Astrocyte (in vitro differentiated cells and primary cell): ENCODE data around the gene CIAPIN1. TPM values are rescaled to one million over a fixed set of nuclear protein-coding genes. Genes with fewer than 3 reads are reported as not detected.

Experiments
- DNase-seq: peaks from one replicate; pipeline ENCODE4 v3.0.0-alpha.2; 2010; ENCODE audit warnings: low read depth
- FAIRE-seq: peaks from 2 replicates; lab custom pipeline; 2011; peaks lifted over from hg19 to GRCh38; lab: Jason Lieb, UNC
- H2AFZ ChIP-seq: 2 replicates; pipeline ENCODE4 v1.6.0; 2012; ENCODE audit warnings: low read depth, low read length, inconsistent platforms
- H3K27ac ChIP-seq: 2 replicates; pipeline ENCODE4 v1.5.1; 2011; ENCODE audit warnings: low read depth, low read length, inconsistent platforms
- H3K27me3 ChIP-seq: 2 replicates; pipeline ENCODE4 v1.6.0; 2011; ENCODE audit warnings: low read length, inconsistent platforms; ENCODE audit not compliant: insufficient read depth
- H3K36me3 ChIP-seq: 2 replicates; pipeline ENCODE4 v1.5.1; 2011; ENCODE audit warnings: low read length, inconsistent platforms; ENCODE audit not compliant: insufficient read depth
- H3K4me1 ChIP-seq: 2 replicates; pipeline ENCODE4 v1.5.1; 2011; ENCODE audit warnings: low read length, inconsistent platforms; ENCODE audit not compliant: insufficient read depth
- H3K4me2 ChIP-seq: 2 replicates; pipeline ENCODE4 v1.6.0; 2012; ENCODE audit warnings: low read length, inconsistent platforms
- H3K4me3 ChIP-seq: 2 replicates; pipeline ENCODE4 v1.5.1; 2011; ENCODE audit warnings: low read depth, mild to moderate bottlenecking, low read length, inconsistent platforms; ENCODE audit not compliant: insufficient read depth
- H3K79me2 ChIP-seq: 2 replicates; pipeline ENCODE4 v1.6.0; 2012; ENCODE audit warnings: mild to moderate bottlenecking, low read length, inconsistent platforms; ENCODE audit not compliant: insufficient read depth
- H3K9ac ChIP-seq: 2 replicates; pipeline ENCODE4 v1.6.0; 2012; ENCODE audit warnings: mild to moderate bottlenecking, low read length, inconsistent platforms
- H3K9me3 ChIP-seq: 2 replicates; pipeline ENCODE4 v1.5.1; 2012; ENCODE audit warnings: low read depth, mild to moderate bottlenecking, low read length, inconsistent platforms; ENCODE audit not compliant: insufficient read depth
- H4K20me1 ChIP-seq: 2 replicates; pipeline ENCODE4 v1.6.0; 2012; ENCODE audit warnings: low read length, inconsistent platforms; ENCODE audit not compliant: insufficient read depth
- H3K27ac Mint-ChIP-seq: one replicate; pipeline ENCODE4 v1.8.0; 2021; ENCODE audit warnings: mild to moderate bottlenecking, mixed read lengths; ENCODE audit not compliant: unreplicated experiment
- H3K27me3 Mint-ChIP-seq: one replicate; pipeline ENCODE4 v1.8.0; 2021; ENCODE audit warnings: low read depth, mixed read lengths; ENCODE audit not compliant: unreplicated experiment
- H3K36me3 Mint-ChIP-seq: one replicate; pipeline ENCODE4 v1.8.0; 2021; ENCODE audit warnings: low read depth, mixed read lengths; ENCODE audit not compliant: unreplicated experiment
- H3K4me1 Mint-ChIP-seq: one replicate; pipeline ENCODE4 v1.8.0; 2021; ENCODE audit warnings: low read depth, mixed read lengths; ENCODE audit not compliant: unreplicated experiment
- H3K4me3 Mint-ChIP-seq: one replicate; pipeline ENCODE4 v1.8.0; 2021; ENCODE audit warnings: mild to moderate bottlenecking, moderate library complexity, mixed read lengths; ENCODE audit not compliant: unreplicated experiment
- H3K9me3 Mint-ChIP-seq: one replicate; pipeline ENCODE4 v1.8.0; 2021; ENCODE audit warnings: mild to moderate bottlenecking, mixed read lengths; ENCODE audit not compliant: unreplicated experiment
- CTCF ChIP-seq: IDR thresholded peaks from 2 replicates; pipeline ENCODE4 v1.5.1; 2011; ENCODE audit warnings: low read depth, mild to moderate bottlenecking, inconsistent platforms, low read length, moderate library complexity; ENCODE audit not compliant: insufficient read depth
- EZH2 ChIP-seq: IDR thresholded peaks from 2 replicates; pipeline ENCODE4 v1.6.1; 2012; ENCODE audit warnings: mild to moderate bottlenecking, low read length, inconsistent platforms; ENCODE audit not compliant: insufficient read depth
- total RNA-seq: library from RNA; stranded (reverse); gene quantifications from 2 replicates; pipeline ENCODE4 v1.2.1, GENCODE V29; 2021

The CIAPIN1 gene
- total RNA-seq, 1 donor from 2014 or later, result 68.9 TPM

GRCh38 chr16:57427824-57428223, 19.4 kb downstream of the CIAPIN1 start:
- peaks cover 11% of the 10 kb centered on the region for H3K36me3 Mint-ChIP-seq
- H3K4me1 Mint-ChIP-seq, result no peaks in the 10 kb centered on the region

GRCh38 chr16:57427307-57427706, 19.9 kb downstream of the CIAPIN1 start:
- Mint-ChIP-seq H3K36me3 (peaks cover 11% of the 10 kb centered on the region), H3K9me3 (no peaks in the 10 kb centered on the region), H3K4me1 (no peaks in the 10 kb centered on the region), H3K4me3 (no peak overlapping the region), H3K27me3 (no peaks in the 10 kb centered on the region), H3K27ac (no peak overlapping the region)
- DNase-seq, result no peak
- H3K27me3 ChIP-seq, result no peaks in the 10 kb centered on the region
- no peaks in the 10 kb centered on the region for H4K20me1 ChIP-seq
- no peak for FAIRE-seq
- no peaks in the 10 kb centered on the region for H3K79me2 ChIP-seq
- no peaks in the 10 kb centered on the region for H3K9me3 ChIP-seq
- H3K27ac ChIP-seq, result no peak overlapping the region
- H3K36me3 ChIP-seq, result peaks cover 36% of the 10 kb centered on the region
- H2AFZ ChIP-seq, result no peak overlapping the region
- peaks cover 2% of the 10 kb centered on the region for H3K4me1 ChIP-seq
- TF ChIP-seq EZH2, result no peak
- no peak for TF ChIP-seq CTCF
- H3K4me3 ChIP-seq, result no peak overlapping the region
- H3K4me2 ChIP-seq, result no peak overlapping the region
- no peak overlapping the region for H3K9ac ChIP-seq

More at GRCh38 chr16:57427824-57428223, 19.4 kb downstream of the CIAPIN1 start:
- Mint-ChIP-seq H3K4me3 (no peak overlapping the region), H3K27me3 (no peaks in the 10 kb centered on the region), H3K9me3 (no peaks in the 10 kb centered on the region), H3K27ac (no peak overlapping the region)
- Histone ChIP-seq H3K36me3 (peaks cover 41% of the 10 kb centered on the region), H3K9me3 (no peaks in the 10 kb centered on the region), H3K4me2 (no peak overlapping the region), H3K79me2 (no peaks in the 10 kb centered on the region), H3K4me3 (no peak overlapping the region), H3K27ac (no peak overlapping the region), H3K9ac (no peak overlapping the region), H2AFZ (no peak overlapping the region), H4K20me1 (no peaks in the 10 kb centered on the region), H3K27me3 (no peaks in the 10 kb centered on the region), H3K4me1 (no peaks in the 10 kb centered on the region)
- DNase-seq, result no peak
- TF ChIP-seq CTCF (no peak), EZH2 (no peak)
- FAIRE-seq, result no peak

GRCh38 chr16:57426356-57426755, 20.8 kb downstream of the CIAPIN1 start:
- TF ChIP-seq CTCF, result no peak
- TF ChIP-seq EZH2, result no peak
- Mint-ChIP-seq H3K27ac (no peak overlapping the region), H3K9me3 (no peaks in the 10 kb centered on the region), H3K4me1 (no peaks in the 10 kb centered on the region), H3K27me3 (no peaks in the 10 kb centered on the region), H3K36me3 (peaks cover 11% of the 10 kb centered on the region), H3K4me3 (no peak overlapping the region)
- Histone ChIP-seq H3K9me3 (no peaks in the 10 kb centered on the region), H3K27ac (no peak overlapping the region), H2AFZ (no peak overlapping the region), H4K20me1 (no peaks in the 10 kb centered on the region), H3K4me2 (no peak overlapping the region), H3K4me3 (no peak overlapping the region), H3K79me2 (no peaks in the 10 kb centered on the region), H3K4me1 (peaks cover 5% of the 10 kb centered on the region), H3K36me3 (peaks cover 26% of the 10 kb centered on the region), H3K27me3 (no peaks in the 10 kb centered on the region), H3K9ac (no peak overlapping the region)
- FAIRE-seq (no peak), DNase-seq (no peak)
